Lower leg skin (tissue), 3 donors: ENCODE data around the gene NSG2.

Source experiments
- POLR2A ChIP-seq, 2 donors: fragments of 450-650 bp; IDR thresholded peaks; one replicate each; pipeline ENCODE4 v1.6.1; 2016 to 2017; ENCODE audit warnings: antibody characterized with exemption in 2 of 2, mild to moderate bottlenecking in 1 of 2, moderate library complexity in 1 of 2
- TF ChIP-seq, protein P1 (sequence below), 3 donors: fragments of 450-650 bp; IDR thresholded peaks; one replicate each; pipeline ENCODE4 v1.5.1; 2016; ENCODE audit warnings: antibody characterized with exemption in 3 of 3, mild to moderate bottlenecking in 3 of 3, moderate library complexity in 2 of 3

DNA sequence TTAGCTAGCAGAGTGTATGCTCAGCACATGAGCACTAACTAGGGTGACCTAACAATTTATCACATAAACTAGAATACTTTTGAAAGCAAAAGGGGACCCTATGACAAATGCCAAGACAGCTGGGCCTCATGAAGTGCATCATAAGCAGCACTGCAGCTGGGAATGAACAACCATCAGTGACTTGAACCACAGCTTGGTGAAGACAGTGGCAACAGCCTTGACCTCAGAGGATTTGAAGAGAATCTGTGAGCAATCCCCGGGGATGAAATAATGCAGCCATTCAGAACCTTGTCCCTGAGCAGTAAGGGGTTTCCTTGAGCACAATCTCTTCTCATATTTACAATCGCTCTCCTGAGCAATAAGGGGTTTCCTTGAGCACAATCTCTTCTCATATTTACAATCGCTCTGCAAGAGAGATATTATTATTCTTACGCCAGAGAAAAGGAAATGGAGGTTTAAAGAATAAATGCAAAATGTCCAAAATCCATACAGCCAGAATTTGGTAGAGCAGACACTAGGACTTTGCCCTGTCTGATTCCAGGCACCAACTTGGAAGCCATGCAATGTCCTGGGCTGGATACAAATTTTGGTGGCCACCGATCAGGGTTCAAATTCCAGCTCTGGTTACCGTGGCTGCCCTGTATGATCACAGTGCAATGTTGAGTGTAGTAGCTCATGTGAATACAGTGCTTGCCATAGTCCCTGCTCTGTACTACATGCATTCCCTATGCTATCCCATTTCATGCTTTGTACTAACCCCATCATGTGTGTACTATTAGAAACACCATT, 846 bp upstream of the NSG2 start:
- TF ChIP-seq, protein P1, sequence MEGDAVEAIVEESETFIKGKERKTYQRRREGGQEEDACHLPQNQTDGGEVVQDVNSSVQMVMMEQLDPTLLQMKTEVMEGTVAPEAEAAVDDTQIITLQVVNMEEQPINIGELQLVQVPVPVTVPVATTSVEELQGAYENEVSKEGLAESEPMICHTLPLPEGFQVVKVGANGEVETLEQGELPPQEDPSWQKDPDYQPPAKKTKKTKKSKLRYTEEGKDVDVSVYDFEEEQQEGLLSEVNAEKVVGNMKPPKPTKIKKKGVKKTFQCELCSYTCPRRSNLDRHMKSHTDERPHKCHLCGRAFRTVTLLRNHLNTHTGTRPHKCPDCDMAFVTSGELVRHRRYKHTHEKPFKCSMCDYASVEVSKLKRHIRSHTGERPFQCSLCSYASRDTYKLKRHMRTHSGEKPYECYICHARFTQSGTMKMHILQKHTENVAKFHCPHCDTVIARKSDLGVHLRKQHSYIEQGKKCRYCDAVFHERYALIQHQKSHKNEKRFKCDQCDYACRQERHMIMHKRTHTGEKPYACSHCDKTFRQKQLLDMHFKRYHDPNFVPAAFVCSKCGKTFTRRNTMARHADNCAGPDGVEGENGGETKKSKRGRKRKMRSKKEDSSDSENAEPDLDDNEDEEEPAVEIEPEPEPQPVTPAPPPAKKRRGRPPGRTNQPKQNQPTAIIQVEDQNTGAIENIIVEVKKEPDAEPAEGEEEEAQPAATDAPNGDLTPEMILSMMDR (IDR thresholded peaks at IDR 0.05) = no peak
- TF ChIP-seq POLR2A (IDR thresholded peaks at IDR 0.05) = no peak
